ENCODE data around the gene ARHGAP22.

The ARHGAP22 gene

GRCh38 chr10:48538611-48539010 lies 66.3 kb downstream of the ARHGAP22 start:
- in situ Hi-C loops (cut with MboI; ENCODE audit: low sequenced_read_pairs): loop anchor here (25.0 kb wide), 1 partner anchor 624 kb away; no protein-coding TSS in a partner anchor

- in situ Hi-C loops (cut with MboI; ENCODE audit: low sequenced_read_pairs): loop anchor here (25.0 kb wide), 1 partner anchor 625 kb away; no protein-coding TSS in a partner anchor
Observed at GRCh38 chr10:48536916-48537890, 67.7 kb downstream of the ARHGAP22 start.

- in situ Hi-C loops (cut with MboI; ENCODE audit: low sequenced_read_pairs): loop anchor here (25.0 kb wide), 1 partner anchor 626 kb away; no protein-coding TSS in a partner anchor
Observed at GRCh38 chr10:48536156-48536500, 68.7 kb downstream of the ARHGAP22 start.

GRCh38 chr10:48535416-48536155 lies 69.3 kb downstream of the ARHGAP22 start:
- in situ Hi-C loops (cut with MboI; ENCODE audit: low sequenced_read_pairs): loop anchor here (25.0 kb wide), 1 partner anchor 627 kb away; no protein-coding TSS in a partner anchor

- in situ Hi-C loops (cut with MboI; ENCODE audit: low sequenced_read_pairs): loop anchor here (25.0 kb wide), 1 partner anchor 628 kb away; no protein-coding TSS in a partner anchor
Observed at GRCh38 chr10:48533951-48534720, 70.7 kb downstream of the ARHGAP22 start.

GRCh38 chr10:48533540-48533939 lies 71.3 kb downstream of the ARHGAP22 start:
- in situ Hi-C loops (cut with MboI; ENCODE audit: low sequenced_read_pairs): loop anchor here (25.0 kb wide), 1 partner anchor 629 kb away; no protein-coding TSS in a partner anchor

GRCh38 chr10:48531486-48531885 lies 73.4 kb downstream of the ARHGAP22 start:
- in situ Hi-C loops (cut with MboI; ENCODE audit: low sequenced_read_pairs): loop anchor here (25.0 kb wide), 1 partner anchor 631 kb away; no protein-coding TSS in a partner anchor

GRCh38 chr10:48529331-48529730 lies 75.5 kb downstream of the ARHGAP22 start:
- in situ Hi-C loops (cut with MboI; ENCODE audit: low sequenced_read_pairs): loop anchor here (25.0 kb wide), 1 partner anchor 633 kb away; no protein-coding TSS in a partner anchor

GRCh38 chr10:48527756-48528155 lies 77.1 kb downstream of the ARHGAP22 start:
- in situ Hi-C loops (cut with MboI; ENCODE audit: low sequenced_read_pairs): loop anchor here (25.0 kb wide), 1 partner anchor 635 kb away; no protein-coding TSS in a partner anchor

GRCh38 chr10:48526846-48527505 lies 77.9 kb downstream of the ARHGAP22 start:
- in situ Hi-C loops (cut with MboI; ENCODE audit: low sequenced_read_pairs): loop anchor here (25.0 kb wide), 1 partner anchor 635 kb away; no protein-coding TSS in a partner anchor

- in situ Hi-C loops (cut with MboI; ENCODE audit: low sequenced_read_pairs): loop anchor here (25.0 kb wide), 1 partner anchor 636 kb away; no protein-coding TSS in a partner anchor
Observed at GRCh38 chr10:48526011-48526821, 78.7 kb downstream of the ARHGAP22 start.

GRCh38 chr10:48525113-48525512 lies 79.8 kb downstream of the ARHGAP22 start:
- in situ Hi-C loops (cut with MboI; ENCODE audit: low sequenced_read_pairs): loop anchor here (25.0 kb wide), 1 partner anchor 637 kb away; no protein-coding TSS in a partner anchor

- in situ Hi-C loops (cut with MboI; ENCODE audit: low sequenced_read_pairs): no loop called here
Observed at GRCh38 chr10:48523820-48524758, 80.8 kb downstream of the ARHGAP22 start.

- in situ Hi-C loops (cut with MboI; ENCODE audit: low sequenced_read_pairs): no loop called here
Observed at GRCh38 chr10:48523212-48523819, 81.6 kb downstream of the ARHGAP22 start.

- in situ Hi-C loops (cut with MboI; ENCODE audit: low sequenced_read_pairs): no loop called here
Observed at GRCh38 chr10:48522011-48522765, 82.7 kb downstream of the ARHGAP22 start.

- in situ Hi-C loops (cut with MboI; ENCODE audit: low sequenced_read_pairs): no loop called here
Observed at GRCh38 chr10:48520594-48520993, 84.3 kb downstream of the ARHGAP22 start.

- in situ Hi-C loops (cut with MboI; ENCODE audit: low sequenced_read_pairs): no loop called here
Observed at GRCh38 chr10:48520184-48520506, 84.7 kb downstream of the ARHGAP22 start.

All from HL-60/S4 (cell line).